Rectal smooth muscle tissue (tissue), 1 donor: ENCODE results near the gene PIBF1.
A peak's percentile ranks its signal among the peaks of the same experiment; 100 is the strongest.
"Not testable (repeated sequence)": the region's sequence is repeated elsewhere in the genome, so short reads cannot be mapped to it uniquely, and the experiment has no call there.

Source experiments
- H3K27ac ChIP-seq: one replicate; pipeline ENCODE4 v1.7.0; 2013; ENCODE audit warnings: low read depth, low read length, inconsistent platforms
- H3K27me3 ChIP-seq: one replicate; pipeline ENCODE4 v1.7.0; 2013; ENCODE audit warnings: low read length; ENCODE audit not compliant: control insufficient read depth, insufficient read depth
- H3K36me3 ChIP-seq: one replicate; pipeline ENCODE4 v1.7.0; 2013; ENCODE audit warnings: low read length; ENCODE audit not compliant: control insufficient read depth, insufficient read depth
- H3K4me1 ChIP-seq: one replicate; pipeline ENCODE4 v1.7.0; 2013; ENCODE audit warnings: low read length; ENCODE audit not compliant: control insufficient read depth, insufficient read depth
- H3K4me3 ChIP-seq: one replicate; pipeline ENCODE4 v1.7.0; 2013; ENCODE audit warnings: low read length
- H3K9ac ChIP-seq: one replicate; pipeline ENCODE4 v1.7.0; 2013; ENCODE audit warnings: low read length

Gene PIBF1

GRCh38 chr13:72781451-72782439, at the start of gene PIBF1, which contains the start of gene DIS3:
Gene PIBF1 (plus strand): TSS chr13:72782133. CDS start chr13:72783470, 1,337 bp downstream.
Gene DIS3 (minus strand): TSS chr13:72781900. CDS start chr13:72781832, 68 bp downstream.
- Histone ChIP-seq H3K27ac (peak within 1 kb of the TSS; percentile 81), H3K36me3 (peaks cover 10% of the 10 kb centered on the region), H3K9ac (peak within 1 kb of the TSS; percentile 90), H3K4me3 (peak within 1 kb of the TSS; percentile 89), H3K27me3 (no peaks in the 10 kb centered on the region), H3K4me1 (peaks cover 10% of the 10 kb centered on the region)

GRCh38 chr13:72737033-72737432, 44.9 kb upstream of the PIBF1 start:
- Histone ChIP-seq H3K9ac (no peak overlapping the region), H3K4me1 (no peaks in the 10 kb centered on the region), H3K27ac (no peak overlapping the region), H3K36me3 (peaks cover 2% of the 10 kb centered on the region), H3K27me3 (no peaks in the 10 kb centered on the region), H3K4me3 (no peak overlapping the region)

- H3K4me3 ChIP-seq: no peak overlapping the region
- no peak overlapping the region for H3K27ac ChIP-seq
- no peaks in the 10 kb centered on the region for H3K27me3 ChIP-seq
- no peak overlapping the region for H3K9ac ChIP-seq
- H3K36me3 ChIP-seq: peaks cover 2% of the 10 kb centered on the region
- no peaks in the 10 kb centered on the region for H3K4me1 ChIP-seq
Observed at GRCh38 chr13:72740015-72740414, 41.9 kb upstream of the PIBF1 start.

- Histone ChIP-seq H3K27me3 (no peaks in the 10 kb centered on the region), H3K9ac (no peak overlapping the region), H3K27ac (no peak overlapping the region), H3K36me3 (no peaks in the 10 kb centered on the region), H3K4me1 (no peaks in the 10 kb centered on the region), H3K4me3 (no peak overlapping the region)
Observed at GRCh38 chr13:72745260-72745659, 36.7 kb upstream of the PIBF1 start.

- no peak overlapping the region for H3K4me3 ChIP-seq
- H3K4me1 ChIP-seq: no peaks in the 10 kb centered on the region
- no peaks in the 10 kb centered on the region for H3K27me3 ChIP-seq
- H3K9ac ChIP-seq: no peak overlapping the region
- H3K36me3 ChIP-seq: no peaks in the 10 kb centered on the region
- no peak overlapping the region for H3K27ac ChIP-seq
Observed at GRCh38 chr13:72751220-72751619, 30.7 kb upstream of the PIBF1 start.

- H3K4me1 ChIP-seq: no peaks in the 10 kb centered on the region
- H3K27ac ChIP-seq: no peak overlapping the region
- no peak overlapping the region for H3K9ac ChIP-seq
- no peak overlapping the region for H3K4me3 ChIP-seq
- no peaks in the 10 kb centered on the region for H3K27me3 ChIP-seq
- peaks cover 6% of the 10 kb centered on the region for H3K36me3 ChIP-seq
Observed at GRCh38 chr13:72754111-72754510, 27.8 kb upstream of the PIBF1 start.

- Histone ChIP-seq H3K36me3 (peaks cover 33% of the 10 kb centered on the region), H3K4me1 (no peaks in the 10 kb centered on the region), H3K4me3 (no peak overlapping the region), H3K27ac (no peak overlapping the region), H3K9ac (no peak overlapping the region), H3K27me3 (no peaks in the 10 kb centered on the region)
Observed at GRCh38 chr13:72757792-72758535, 24.0 kb upstream of the PIBF1 start.

GRCh38 chr13:72760189-72760588, 21.7 kb upstream of the PIBF1 start:
- no peak overlapping the region for H3K27ac ChIP-seq
- H3K36me3 ChIP-seq: peaks cover 36% of the 10 kb centered on the region
- H3K27me3 ChIP-seq: no peaks in the 10 kb centered on the region
- H3K4me3 ChIP-seq: no peak overlapping the region
- no peak overlapping the region for H3K9ac ChIP-seq
- no peaks in the 10 kb centered on the region for H3K4me1 ChIP-seq

- H3K27me3 ChIP-seq: no peaks in the 10 kb centered on the region
- no peak overlapping the region for H3K9ac ChIP-seq
- no peak overlapping the region for H3K27ac ChIP-seq
- H3K36me3 ChIP-seq: peaks cover 48% of the 10 kb centered on the region
- H3K4me3 ChIP-seq: no peak overlapping the region
- no peaks in the 10 kb centered on the region for H3K4me1 ChIP-seq
Observed at GRCh38 chr13:72763411-72763810, 18.5 kb upstream of the PIBF1 start.

GRCh38 chr13:72774019-72774418, 7.9 kb upstream of the PIBF1 start:
- peaks cover 29% of the 10 kb centered on the region for H3K36me3 ChIP-seq
- no peak overlapping the region for H3K4me3 ChIP-seq
- no peak overlapping the region for H3K27ac ChIP-seq
- peaks cover under 1% of the 10 kb centered on the region for H3K4me1 ChIP-seq
- no peaks in the 10 kb centered on the region for H3K27me3 ChIP-seq
- no peak overlapping the region for H3K9ac ChIP-seq

- Histone ChIP-seq H3K9ac (no peak overlapping the region), H3K27me3 (no peaks in the 10 kb centered on the region), H3K27ac (no peak overlapping the region), H3K4me3 (peak overlapping the region; percentile 89), H3K36me3 (peaks cover under 1% of the 10 kb centered on the region), H3K4me1 (peaks cover 10% of the 10 kb centered on the region)
Observed at GRCh38 chr13:72782717-72783116, 784 bp downstream of the PIBF1 start.

GRCh38 chr13:72784679-72785078, 2.7 kb downstream of the PIBF1 start:
- H3K4me3 ChIP-seq, H3K9ac ChIP-seq, H3K27ac ChIP-seq, H3K27me3 ChIP-seq, H3K4me1 ChIP-seq, H3K36me3 ChIP-seq: not testable (repeated sequence)
